ENCODE measurements around the gene POU5F1.

DNA sequence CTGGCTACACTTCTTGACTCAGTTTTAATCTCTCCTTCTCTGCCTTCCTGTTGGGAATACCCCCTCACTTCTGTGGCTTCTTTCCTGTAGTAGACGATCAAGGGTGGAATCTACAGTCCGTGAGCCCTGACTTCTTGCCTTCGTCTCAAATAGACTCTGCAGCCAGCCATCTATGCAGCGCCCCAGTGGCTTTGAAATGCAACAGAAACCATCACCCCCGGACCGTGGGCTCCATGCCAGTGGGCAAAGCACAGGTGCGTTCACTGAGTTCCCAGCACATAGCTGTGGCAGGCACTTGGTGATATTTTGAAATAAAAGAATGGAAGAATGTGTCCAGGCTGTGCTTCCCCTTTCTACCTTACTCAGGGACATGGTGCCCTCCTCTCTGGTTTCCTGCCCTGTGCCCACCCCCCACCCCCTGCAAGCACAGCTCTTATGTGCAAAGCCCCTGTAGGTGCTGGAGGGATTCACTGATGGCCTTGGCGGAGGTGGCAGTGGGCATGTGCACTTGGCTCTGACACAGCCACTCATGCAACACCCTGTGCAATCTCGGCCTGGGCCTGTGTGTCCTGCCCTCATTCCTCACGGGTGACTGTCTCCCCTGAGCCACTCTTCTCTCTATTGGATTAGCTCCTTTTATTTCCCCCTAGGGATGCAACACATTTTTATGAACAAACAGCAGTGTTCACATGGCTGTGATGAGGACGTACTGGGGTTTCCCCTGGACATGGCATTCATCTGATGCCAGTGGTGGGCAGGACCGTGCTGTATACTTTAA lies 44.7 kb downstream of the POU5F1 start:
- TF ChIP-seq, protein P1, sequence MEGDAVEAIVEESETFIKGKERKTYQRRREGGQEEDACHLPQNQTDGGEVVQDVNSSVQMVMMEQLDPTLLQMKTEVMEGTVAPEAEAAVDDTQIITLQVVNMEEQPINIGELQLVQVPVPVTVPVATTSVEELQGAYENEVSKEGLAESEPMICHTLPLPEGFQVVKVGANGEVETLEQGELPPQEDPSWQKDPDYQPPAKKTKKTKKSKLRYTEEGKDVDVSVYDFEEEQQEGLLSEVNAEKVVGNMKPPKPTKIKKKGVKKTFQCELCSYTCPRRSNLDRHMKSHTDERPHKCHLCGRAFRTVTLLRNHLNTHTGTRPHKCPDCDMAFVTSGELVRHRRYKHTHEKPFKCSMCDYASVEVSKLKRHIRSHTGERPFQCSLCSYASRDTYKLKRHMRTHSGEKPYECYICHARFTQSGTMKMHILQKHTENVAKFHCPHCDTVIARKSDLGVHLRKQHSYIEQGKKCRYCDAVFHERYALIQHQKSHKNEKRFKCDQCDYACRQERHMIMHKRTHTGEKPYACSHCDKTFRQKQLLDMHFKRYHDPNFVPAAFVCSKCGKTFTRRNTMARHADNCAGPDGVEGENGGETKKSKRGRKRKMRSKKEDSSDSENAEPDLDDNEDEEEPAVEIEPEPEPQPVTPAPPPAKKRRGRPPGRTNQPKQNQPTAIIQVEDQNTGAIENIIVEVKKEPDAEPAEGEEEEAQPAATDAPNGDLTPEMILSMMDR (IDR thresholded peaks at IDR 0.05), result no peak
- TF ChIP-seq POLR2A (IDR thresholded peaks at IDR 0.05), result no peak
